T-helper 2 cell treated with Interferon-gamma antibody and Interleukin-4, amounts not matched to agents 5 μg/mL and 100 μg/mL, for 36 hours (primary cell): ENCODE measurements around the gene PCDHA13.
"Not testable (repeated sequence)": the region's sequence is repeated elsewhere in the genome, so short reads cannot be mapped to it uniquely, and the experiment has no call there.

ENCODE experiments used
- DNase-seq: peaks from one replicate; pipeline ENCODE4 v3.0.0; 2021; ENCODE audit warnings: low spot score
- H3K27ac Mint-ChIP-seq: one replicate; pipeline ENCODE4 v1.8.0; 2021; ENCODE audit warnings: mild to moderate bottlenecking, mixed read lengths
- H3K27me3 Mint-ChIP-seq: one replicate; pipeline ENCODE4 v1.8.0; 2021; ENCODE audit warnings: low read depth, mixed read lengths
- H3K36me3 Mint-ChIP-seq: one replicate; pipeline ENCODE4 v1.8.0; 2021; ENCODE audit warnings: low read depth, mixed read lengths
- H3K4me1 Mint-ChIP-seq: one replicate; pipeline ENCODE4 v1.8.0; 2021; ENCODE audit warnings: low read depth, mixed read lengths
- H3K4me3 Mint-ChIP-seq: one replicate; pipeline ENCODE4 v1.8.0; 2022; ENCODE audit warnings: mild to moderate bottlenecking, moderate library complexity, mixed read lengths
- H3K9me3 Mint-ChIP-seq: one replicate; pipeline ENCODE4 v1.8.0; 2021; ENCODE audit warnings: mixed read lengths

Gene PCDHA13

GRCh38 chr5:140857177-140857986, 24.5 kb upstream of the PCDHA13 start:
- H3K27ac Mint-ChIP-seq: no peak overlapping the region
- H3K9me3 Mint-ChIP-seq: peaks cover 48% of the 10 kb centered on the region
- no peak overlapping the region for H3K4me3 Mint-ChIP-seq

GRCh38 chr5:140857987-140858240, 24.0 kb upstream of the PCDHA13 start:
- peaks cover 3% of the 10 kb centered on the region for H3K36me3 Mint-ChIP-seq
- no peak for DNase-seq
- no peaks in the 10 kb centered on the region for H3K27me3 Mint-ChIP-seq
- H3K4me3 Mint-ChIP-seq: no peak overlapping the region
- H3K4me1 Mint-ChIP-seq: no peaks in the 10 kb centered on the region
- no peak overlapping the region for H3K27ac Mint-ChIP-seq
- H3K9me3 Mint-ChIP-seq: peaks cover 45% of the 10 kb centered on the region

More at GRCh38 chr5:140857177-140857986, 24.5 kb upstream of the PCDHA13 start:
- no peak for DNase-seq
- Mint-ChIP-seq H3K36me3 (peaks cover 3% of the 10 kb centered on the region), H3K4me1 (no peaks in the 10 kb centered on the region), H3K27me3 (no peaks in the 10 kb centered on the region)

GRCh38 chr5:140862441-140863295, 19.3 kb upstream of the PCDHA13 start:
- Mint-ChIP-seq H3K9me3 (peaks cover 24% of the 10 kb centered on the region), H3K27me3 (no peaks in the 10 kb centered on the region), H3K4me3 (no peak overlapping the region), H3K4me1 (no peaks in the 10 kb centered on the region), H3K27ac (no peak overlapping the region), H3K36me3 (peaks cover 2% of the 10 kb centered on the region)
- no peak for DNase-seq

- Mint-ChIP-seq H3K36me3 (no peaks in the 10 kb centered on the region), H3K4me1 (no peaks in the 10 kb centered on the region), H3K4me3 (no peak within 1 kb of the TSS), H3K27ac (no peak within 1 kb of the TSS), H3K27me3 (no peaks in the 10 kb centered on the region), H3K9me3 (peaks cover 19% of the 10 kb centered on the region)
- DNase-seq: no peak
Measured at GRCh38 chr5:140868721-140869554, 13.0 kb upstream of the PCDHA13 start, which contains the start of gene PCDHA11. Gene PCDHA11 (plus strand): TSS chr5:140868957. CDS start chr5:140869104, 147 bp downstream.

- H3K27ac Mint-ChIP-seq: no peak overlapping the region
- no peak overlapping the region for H3K4me3 Mint-ChIP-seq
- no peak for DNase-seq
- H3K27me3 Mint-ChIP-seq: no peaks in the 10 kb centered on the region
- no peaks in the 10 kb centered on the region for H3K36me3 Mint-ChIP-seq
- H3K4me1 Mint-ChIP-seq: no peaks in the 10 kb centered on the region
- H3K9me3 Mint-ChIP-seq: peaks cover 21% of the 10 kb centered on the region
Measured at GRCh38 chr5:140869555-140869886, 12.4 kb upstream of the PCDHA13 start.

GRCh38 chr5:140870221-140871201, 11.4 kb upstream of the PCDHA13 start:
- no peak overlapping the region for H3K27ac Mint-ChIP-seq
- H3K4me1 Mint-ChIP-seq: no peaks in the 10 kb centered on the region
- DNase-seq: no peak
- no peak overlapping the region for H3K4me3 Mint-ChIP-seq
- H3K9me3 Mint-ChIP-seq: peaks cover 20% of the 10 kb centered on the region
- no peaks in the 10 kb centered on the region for H3K36me3 Mint-ChIP-seq
- H3K27me3 Mint-ChIP-seq: no peaks in the 10 kb centered on the region

GRCh38 chr5:140875085-140876065, 6.5 kb upstream of the PCDHA13 start, which contains the start of gene PCDHA12:
Gene PCDHA12 (plus strand): TSS chr5:140875308. CDS start chr5:140875473, 165 bp downstream.
- Mint-ChIP-seq H3K27me3 (no peaks in the 10 kb centered on the region), H3K9me3 (peaks cover 25% of the 10 kb centered on the region), H3K4me3 (no peak within 1 kb of the TSS), H3K27ac (no peak within 1 kb of the TSS), H3K36me3 (no peaks in the 10 kb centered on the region), H3K4me1 (no peaks in the 10 kb centered on the region)
- DNase-seq: no peak

- not testable (repeated sequence) for H3K27ac Mint-ChIP-seq, DNase-seq, H3K4me3 Mint-ChIP-seq, H3K27me3 Mint-ChIP-seq, H3K4me1 Mint-ChIP-seq, H3K36me3 Mint-ChIP-seq
- H3K9me3 Mint-ChIP-seq: peaks cover 36% of the 10 kb centered on the region
Measured at GRCh38 chr5:140876541-140877261, 5.2 kb upstream of the PCDHA13 start.

- no peak overlapping the region for H3K4me3 Mint-ChIP-seq
- H3K9me3 Mint-ChIP-seq: peaks cover 36% of the 10 kb centered on the region
- H3K4me1 Mint-ChIP-seq: no peaks in the 10 kb centered on the region
- H3K27me3 Mint-ChIP-seq: no peaks in the 10 kb centered on the region
- H3K27ac Mint-ChIP-seq: no peak overlapping the region
- DNase-seq: no peak
- H3K36me3 Mint-ChIP-seq: no peaks in the 10 kb centered on the region
Measured at GRCh38 chr5:140877262-140877581, 4.7 kb upstream of the PCDHA13 start.

GRCh38 chr5:140882591-140882899, 621 bp downstream of the PCDHA13 start:
- Mint-ChIP-seq H3K27me3 (no peaks in the 10 kb centered on the region), H3K27ac (peak overlapping the region; percentile 53)

GRCh38 chr5:140883373-140883772, 1.4 kb downstream of the PCDHA13 start:
- DNase-seq: no peak
- Mint-ChIP-seq H3K27me3 (no peaks in the 10 kb centered on the region), H3K36me3 (peaks cover 1% of the 10 kb centered on the region), H3K4me1 (no peaks in the 10 kb centered on the region), H3K4me3 (no peak overlapping the region), H3K9me3 (peaks cover 45% of the 10 kb centered on the region), H3K27ac (no peak overlapping the region)

More at GRCh38 chr5:140882591-140882899, 621 bp downstream of the PCDHA13 start:
- Mint-ChIP-seq H3K9me3 (peaks cover 39% of the 10 kb centered on the region), H3K4me3 (no peak overlapping the region), H3K36me3 (peaks cover 1% of the 10 kb centered on the region), H3K4me1 (no peaks in the 10 kb centered on the region)
- no peak for DNase-seq
